GM19397 (cell line): ENCODE measurements around the gene TOP3A.

ENCODE experiments used
- ATAC-seq: cut with Tn5 transposase; IDR thresholded peaks from one replicate; pipeline ENCODE4 v1.9.1; 2021; ENCODE audit warnings: mild to moderate bottlenecking, moderate library complexity; ENCODE audit not compliant: unreplicated experiment

TOP3A gene

GRCh38 chr17:18253947-18254821, 60.6 kb downstream of the TOP3A start:
- no peak for ATAC-seq

GRCh38 chr17:18253187-18253884, 61.5 kb downstream of the TOP3A start:
- no peak for ATAC-seq

GRCh38 chr17:18252160-18252559, 62.6 kb downstream of the TOP3A start:
- no peak for ATAC-seq

GRCh38 chr17:18251204-18251603, 63.6 kb downstream of the TOP3A start:
- no peak for ATAC-seq

GRCh38 chr17:18250708-18251107, 64.1 kb downstream of the TOP3A start:
- no peak for ATAC-seq

GRCh38 chr17:18250259-18250658, 64.5 kb downstream of the TOP3A start:
- no peak for ATAC-seq

GRCh38 chr17:18248811-18249210, 66.0 kb downstream of the TOP3A start:
- ATAC-seq: no peak

GRCh38 chr17:18248300-18248731, 66.5 kb downstream of the TOP3A start:
- ATAC-seq: no peak

GRCh38 chr17:18247613-18248001, 67.2 kb downstream of the TOP3A start:
- ATAC-seq: no peak

GRCh38 chr17:18246880-18247612, 67.7 kb downstream of the TOP3A start:
- no peak for ATAC-seq

- ATAC-seq: no peak
These were observed 68.6 kb downstream of the TOP3A start for GRCh38 chr17:18246109-18246725.

GRCh38 chr17:18245038-18245776, 69.6 kb downstream of the TOP3A start:
- ATAC-seq: no peak

GRCh38 chr17:18241229-18241871, 73.4 kb downstream of the TOP3A start:
- ATAC-seq: no peak

- no peak for ATAC-seq
These were observed 74.3 kb downstream of the TOP3A start for GRCh38 chr17:18240449-18240848.

GRCh38 chr17:18238299-18238698, 76.5 kb downstream of the TOP3A start:
- no peak for ATAC-seq

GRCh38 chr17:18237461-18237860, 77.3 kb downstream of the TOP3A start:
- ATAC-seq: no peak

GRCh38 chr17:18236494-18236893, 78.3 kb downstream of the TOP3A start:
- no peak for ATAC-seq

GRCh38 chr17:18235743-18236256, 79.0 kb downstream of the TOP3A start:
- no peak for ATAC-seq

GRCh38 chr17:18234853-18235380, 79.9 kb downstream of the TOP3A start:
- no peak for ATAC-seq
